Measurements from ENCODE around the gene C1orf21. TPM values are rescaled to one million over a fixed set of nuclear protein-coding genes. Genes with fewer than 3 reads are reported as not detected.

Gene C1orf21
- total and polyA plus RNA-seq, 2 donors (not counting 1 experiment from before 2014, with no cell fraction given) = under 0.01 to 0.32 TPM

- Histone ChIP-seq H3K4me2 (replicated peaks; ENCODE audit: low read depth, low read length, poor library complexity, severe bottlenecking) (no peak overlapping the region), H3K9me3 (ENCODE audit: control extremely low read depth in 1 of 3, control insufficient read depth in 2 of 3, insufficient read depth in 1 of 3, low read length in 2 of 3) (no peaks in the 10 kb centered on the region), H3K4me1 (ENCODE audit: control insufficient read depth in 2 of 2, insufficient read depth in 2 of 2, low read length in 2 of 2) (no peaks in the 10 kb centered on the region), H2AFZ (ENCODE audit: insufficient read depth, low read depth, low read length, poor library complexity, severe bottlenecking) (no peak overlapping the region), H3K9ac (ENCODE audit: low read length) (no peak overlapping the region), H3K27ac (ENCODE audit: low read length in 2 of 2) (no peak overlapping the region), H3K79me2 (ENCODE audit: control insufficient read depth, insufficient read depth, low read length) (no peaks in the 10 kb centered on the region), H4K20me1 (ENCODE audit: control insufficient read depth, insufficient read depth, low read length, poor library complexity, severe bottlenecking) (no peaks in the 10 kb centered on the region), H3K36me3 (replicated peaks in 1 of 2; ENCODE audit: control extremely low read depth in 1 of 2, control insufficient read depth in 1 of 2, extremely low read depth in 1 of 2, insufficient read depth in 2 of 2, low read length in 1 of 2) (no peaks in the 10 kb centered on the region), H3K4me3 (ENCODE audit: control extremely low read depth in 1 of 5, extremely low read depth in 1 of 5, insufficient read depth in 1 of 5, low read depth in 2 of 5, low read length in 4 of 5) (no peak overlapping the region), H3K27me3 (replicated peaks in 1 of 4; ENCODE audit: control extremely low read depth in 1 of 4, control insufficient read depth in 3 of 4, insufficient read depth in 4 of 4, low read length in 3 of 4) (no peaks in the 10 kb centered on the region)
- intact Hi-C loops (cut with micrococcal nuclease) = no loop called here
- ChIA-PET POLR2A (no interaction called here), CTCF (no interaction called here)
- Mint-ChIP-seq H3K4me1 (no peaks in the 10 kb centered on the region), H3K4me3 (no peak overlapping the region), H3K27me3 (peaks cover 2% of the 10 kb centered on the region), H3K27ac (no peak overlapping the region), H3K9me3 (ENCODE audit: insufficient read depth) (no peaks in the 10 kb centered on the region)
- ATAC-seq (ENCODE audit: low read depth) (no peak), DNase-seq (no peak)
- 90% methylated on average over 11 of the region's 16 CpGs for WGBS (ENCODE audit: insufficient coverage)
- no peak for TF ChIP-seq EZH2 (IDR thresholded peaks at IDR 0.05; ENCODE audit: borderline replicate concordance, insufficient read depth, low read depth, low read length, poor library complexity, severe bottlenecking)
- no peak for TF ChIP-seq CTCF (IDR thresholded peaks at IDR 0.05)
These were observed 117.5 kb downstream of the C1orf21 start for GRCh38 chr1:184504040-184504954.

GRCh38 chr1:184504955-184505338, 118.1 kb downstream of the C1orf21 start:
- TF ChIP-seq CTCF (IDR thresholded peaks at IDR 0.05) (no peak), EZH2 (IDR thresholded peaks at IDR 0.05; ENCODE audit: borderline replicate concordance, insufficient read depth, low read depth, low read length, poor library complexity, severe bottlenecking) (no peak)
- Mint-ChIP-seq H3K27ac (no peak overlapping the region), H3K4me1 (no peaks in the 10 kb centered on the region), H3K9me3 (ENCODE audit: insufficient read depth) (no peaks in the 10 kb centered on the region), H3K27me3 (peaks cover 4% of the 10 kb centered on the region), H3K4me3 (no peak overlapping the region)
- ChIA-PET POLR2A (no interaction called here), CTCF (no interaction called here)
- ATAC-seq (ENCODE audit: low read depth) = no peak
- Histone ChIP-seq H3K36me3 (replicated peaks in 1 of 2; ENCODE audit: control extremely low read depth in 1 of 2, control insufficient read depth in 1 of 2, extremely low read depth in 1 of 2, insufficient read depth in 2 of 2, low read length in 1 of 2) (no peaks in the 10 kb centered on the region), H3K27me3 (replicated peaks in 1 of 4; ENCODE audit: control extremely low read depth in 1 of 4, control insufficient read depth in 3 of 4, insufficient read depth in 4 of 4, low read length in 3 of 4) (no peaks in the 10 kb centered on the region), H3K9ac (ENCODE audit: low read length) (no peak overlapping the region), H2AFZ (ENCODE audit: insufficient read depth, low read depth, low read length, poor library complexity, severe bottlenecking) (no peak overlapping the region), H3K27ac (ENCODE audit: low read length in 2 of 2) (no peak overlapping the region), H3K4me3 (ENCODE audit: control extremely low read depth in 1 of 5, extremely low read depth in 1 of 5, insufficient read depth in 1 of 5, low read depth in 2 of 5, low read length in 4 of 5) (no peak overlapping the region), H4K20me1 (ENCODE audit: control insufficient read depth, insufficient read depth, low read length, poor library complexity, severe bottlenecking) (no peaks in the 10 kb centered on the region), H3K9me3 (ENCODE audit: control extremely low read depth in 1 of 3, control insufficient read depth in 2 of 3, insufficient read depth in 1 of 3, low read length in 2 of 3) (no peaks in the 10 kb centered on the region), H3K79me2 (ENCODE audit: control insufficient read depth, insufficient read depth, low read length) (no peaks in the 10 kb centered on the region), H3K4me2 (replicated peaks; ENCODE audit: low read depth, low read length, poor library complexity, severe bottlenecking) (no peak overlapping the region), H3K4me1 (ENCODE audit: control insufficient read depth in 2 of 2, insufficient read depth in 2 of 2, low read length in 2 of 2) (no peaks in the 10 kb centered on the region)
- no CpG with 5 or more reads among the region's 1 CpG for WGBS (ENCODE audit: insufficient coverage)
- no peak for DNase-seq
- intact Hi-C loops (cut with micrococcal nuclease) = no loop called here
